HG03175 (cell line): Measurements from ENCODE around the gene MTARC1.

Experiments used
- ATAC-seq: cut with Tn5 transposase; IDR thresholded peaks from one replicate; pipeline ENCODE4 v1.9.1; 2021; ENCODE audit warnings: mild to moderate bottlenecking, moderate library complexity; ENCODE audit not compliant: unreplicated experiment

MTARC1 gene

GRCh38 chr1:220827445-220828178 is 40.9 kb downstream of the MTARC1 start:
- ATAC-seq, result no peak

GRCh38 chr1:220828179-220828490 is 41.4 kb downstream of the MTARC1 start:
- ATAC-seq, result no peak

GRCh38 chr1:220828950-220829586 is 42.4 kb downstream of the MTARC1 start:
- ATAC-seq, result no peak

GRCh38 chr1:220833436-220833835 is 46.7 kb downstream of the MTARC1 start:
- ATAC-seq, result no peak

GRCh38 chr1:220834155-220834870 is 47.6 kb downstream of the MTARC1 start:
- no peak for ATAC-seq
